Renal pelvis (tissue), 4 donors: ENCODE results near the gene ZNF200. TPM values are rescaled to one million over a fixed set of nuclear protein-coding genes. Genes with fewer than 3 reads are reported as not detected.
"Not testable (repeated sequence)": the region's sequence is repeated elsewhere in the genome, so short reads cannot be mapped to it uniquely, and the experiment has no call there.

ENCODE experiments used
- DNase-seq: peaks from one replicate; pipeline ENCODE4 v3.0.0-alpha.2; 2013
- polyA plus RNA-seq, 3 donors: library from polyadenylated mRNA; unstranded; fragments of 120-200 nt; gene quantifications; one replicate each; pipeline ENCODE4 v1.2.1, GENCODE V29; 2013; ENCODE audit not compliant: insufficient read length in 3 of 3

The ZNF200 gene
- polyA plus RNA-seq, 3 donors: 11.5 to 15.0 (median 13.4) TPM

GRCh38 chr16:3182608-3183444 lies 52.1 kb downstream of the ZNF200 start:
- DNase-seq: no peak

GRCh38 chr16:3182293-3182607 lies 52.7 kb downstream of the ZNF200 start:
- DNase-seq: not testable (repeated sequence)

- no peak for DNase-seq
Observed at GRCh38 chr16:3180445-3180878, 54.5 kb downstream of the ZNF200 start.

GRCh38 chr16:3179651-3180050 lies 55.3 kb downstream of the ZNF200 start:
- no peak for DNase-seq

- DNase-seq: no peak
Observed at GRCh38 chr16:3175157-3176093, 59.5 kb downstream of the ZNF200 start.

- no peak for DNase-seq
Observed at GRCh38 chr16:3174618-3175148, 60.3 kb downstream of the ZNF200 start.

- DNase-seq: no peak
Observed at GRCh38 chr16:3173892-3174617, 60.9 kb downstream of the ZNF200 start.

Other genes with a start within 250 kb of the ZNF200 start
- 1 to 10 TPM; 2.8 to 3.4 (median 3.1) TPM for gene CLDN9, start 222.2 kb downstream of the ZNF200 start, polyA plus RNA-seq
- 10 to 100 TPM; 36.5 to 44.7 (median 38.9) TPM for gene CLDN6, start 217.0 kb downstream of the ZNF200 start, polyA plus RNA-seq
- 10 to 100 TPM; 12.7 to 15.3 (median 14.2) TPM for gene TNFRSF12A, start 214.8 kb downstream of the ZNF200 start, polyA plus RNA-seq
- gene HCFC1R1, start 211.2 kb downstream of the ZNF200 start, polyA plus RNA-seq: 10 to 100 TPM; 69.1 to 76.5 (median 71.3) TPM
- 10 to 100 TPM; 31.8 to 36.4 (median 35.8) TPM for gene THOC6, start 211.1 kb downstream of the ZNF200 start, polyA plus RNA-seq
- gene BICDL2, start 198.2 kb downstream of the ZNF200 start, polyA plus RNA-seq: 1 to 10 TPM; 2.5 to 3.9 (median 3.6) TPM
- gene MMP25, start 188.6 kb downstream of the ZNF200 start, polyA plus RNA-seq: 1 to 10 TPM; 1.4 to 1.6 (median 1.5) TPM
- 10 to 100 TPM; 30.4 to 39.9 (median 34.9) TPM for gene IL32, start 169.5 kb downstream of the ZNF200 start, polyA plus RNA-seq
- gene ZSCAN10, start 135.9 kb downstream of the ZNF200 start, polyA plus RNA-seq: under 1 TPM; 0.10 to 0.30 (median 0.10) TPM
- gene ZNF205, start 122.6 kb downstream of the ZNF200 start, polyA plus RNA-seq: 10 to 100 TPM; 16.2 to 20.3 (median 20.2) TPM
- gene ZNF213, start 100.1 kb downstream of the ZNF200 start, polyA plus RNA-seq: 10 to 100 TPM; 14.1 to 18.2 (median 16.2) TPM
- not detected for gene OR1F1, start 47.0 kb downstream of the ZNF200 start, polyA plus RNA-seq
- gene MEFV, start 21.5 kb upstream of the ZNF200 start, polyA plus RNA-seq: under 1 TPM; 0.20 to 0.38 (median 0.33) TPM
- gene ZNF263, start 48.3 kb upstream of the ZNF200 start, polyA plus RNA-seq: 10 to 100 TPM; 49.3 to 51.4 (median 49.4) TPM
- 10 to 100 TPM; 10.5 to 15.9 (median 12.2) TPM for gene TIGD7, start 70.3 kb upstream of the ZNF200 start, polyA plus RNA-seq
- gene ZNF75A, start 70.3 kb upstream of the ZNF200 start, polyA plus RNA-seq: 10 to 100 TPM; 44.1 to 65.2 (median 61.7) TPM
- 1 to 10 TPM in 1 of 3 donors, under 1 TPM in 2; 0.53 to 1.1 (median 0.73) TPM for gene OR2C1, start 120.7 kb upstream of the ZNF200 start, polyA plus RNA-seq
- gene ZSCAN32, start 165.8 kb upstream of the ZNF200 start, polyA plus RNA-seq: 10 to 100 TPM; 15.0 to 20.5 (median 17.8) TPM
- gene ZNF174, start 166.1 kb upstream of the ZNF200 start, polyA plus RNA-seq: 10 to 100 TPM; 14.6 to 17.6 (median 15.7) TPM
- gene ZNF597, start 208.3 kb upstream of the ZNF200 start, polyA plus RNA-seq: 1 to 10 TPM; 3.4 to 4.1 (median 3.9) TPM
- 10 to 100 TPM; 65.2 to 76.2 (median 68.1) TPM for gene NAA60, start 208.5 kb upstream of the ZNF200 start, polyA plus RNA-seq